GM12892 (cell line): ENCODE data around the gene COX5A.

Experiments
- POLR2A ChIP-seq: IDR thresholded peaks from 2 replicates; pipeline ENCODE4 v1.6.1; 2011; ENCODE audit warnings: low read depth, low read length, control low read depth
- POLR2AphosphoS5 ChIP-seq: IDR thresholded peaks from 2 replicates; pipeline ENCODE4 v1.6.1; 2011; ENCODE audit warnings: low read depth, low read length, control low read depth
- TAF1 ChIP-seq: IDR thresholded peaks from 2 replicates; pipeline ENCODE4 v1.6.1; 2011; ENCODE audit warnings: low read depth, mild to moderate bottlenecking, control low read depth, low read length, borderline replicate concordance

GRCh38 chr15:74959586-74959939 lies 21.7 kb upstream of the COX5A start:
- TF ChIP-seq POLR2AphosphoS5 (no peak), TAF1 (no peak), POLR2A (no peak)
